ENCODE data around the gene ABCA9. TPM values are rescaled to one million over a fixed set of nuclear protein-coding genes. Genes with fewer than 3 reads are reported as not detected.
"Not testable (repeated sequence)": the region's sequence is repeated elsewhere in the genome, so short reads cannot be mapped to it uniquely, and the experiment has no call there.

The ABCA9 gene, protein sequence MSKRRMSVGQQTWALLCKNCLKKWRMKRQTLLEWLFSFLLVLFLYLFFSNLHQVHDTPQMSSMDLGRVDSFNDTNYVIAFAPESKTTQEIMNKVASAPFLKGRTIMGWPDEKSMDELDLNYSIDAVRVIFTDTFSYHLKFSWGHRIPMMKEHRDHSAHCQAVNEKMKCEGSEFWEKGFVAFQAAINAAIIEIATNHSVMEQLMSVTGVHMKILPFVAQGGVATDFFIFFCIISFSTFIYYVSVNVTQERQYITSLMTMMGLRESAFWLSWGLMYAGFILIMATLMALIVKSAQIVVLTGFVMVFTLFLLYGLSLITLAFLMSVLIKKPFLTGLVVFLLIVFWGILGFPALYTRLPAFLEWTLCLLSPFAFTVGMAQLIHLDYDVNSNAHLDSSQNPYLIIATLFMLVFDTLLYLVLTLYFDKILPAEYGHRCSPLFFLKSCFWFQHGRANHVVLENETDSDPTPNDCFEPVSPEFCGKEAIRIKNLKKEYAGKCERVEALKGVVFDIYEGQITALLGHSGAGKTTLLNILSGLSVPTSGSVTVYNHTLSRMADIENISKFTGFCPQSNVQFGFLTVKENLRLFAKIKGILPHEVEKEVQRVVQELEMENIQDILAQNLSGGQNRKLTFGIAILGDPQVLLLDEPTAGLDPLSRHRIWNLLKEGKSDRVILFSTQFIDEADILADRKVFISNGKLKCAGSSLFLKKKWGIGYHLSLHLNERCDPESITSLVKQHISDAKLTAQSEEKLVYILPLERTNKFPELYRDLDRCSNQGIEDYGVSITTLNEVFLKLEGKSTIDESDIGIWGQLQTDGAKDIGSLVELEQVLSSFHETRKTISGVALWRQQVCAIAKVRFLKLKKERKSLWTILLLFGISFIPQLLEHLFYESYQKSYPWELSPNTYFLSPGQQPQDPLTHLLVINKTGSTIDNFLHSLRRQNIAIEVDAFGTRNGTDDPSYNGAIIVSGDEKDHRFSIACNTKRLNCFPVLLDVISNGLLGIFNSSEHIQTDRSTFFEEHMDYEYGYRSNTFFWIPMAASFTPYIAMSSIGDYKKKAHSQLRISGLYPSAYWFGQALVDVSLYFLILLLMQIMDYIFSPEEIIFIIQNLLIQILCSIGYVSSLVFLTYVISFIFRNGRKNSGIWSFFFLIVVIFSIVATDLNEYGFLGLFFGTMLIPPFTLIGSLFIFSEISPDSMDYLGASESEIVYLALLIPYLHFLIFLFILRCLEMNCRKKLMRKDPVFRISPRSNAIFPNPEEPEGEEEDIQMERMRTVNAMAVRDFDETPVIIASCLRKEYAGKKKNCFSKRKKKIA (N-terminal part only)
- 4.3 TPM for total RNA-seq

- no peak for DNase-seq (ENCODE audit: low spot score)
These were observed at the start of gene ABCA9 for GRCh38 chr17:69060822-69061221. Gene ABCA9 (minus strand): TSS chr17:69060927. CDS start chr17:69051126, 9,801 bp downstream.

- DNase-seq (ENCODE audit: low spot score) = no peak
These were observed 45.4 kb upstream of the ABCA9 start for GRCh38 chr17:69105907-69106730.

GRCh38 chr17:69103557-69104233, 43.0 kb upstream of the ABCA9 start:
- DNase-seq (ENCODE audit: low spot score) = no peak

GRCh38 chr17:69098625-69099024, 37.9 kb upstream of the ABCA9 start:
- DNase-seq (ENCODE audit: low spot score) = no peak

DNA sequence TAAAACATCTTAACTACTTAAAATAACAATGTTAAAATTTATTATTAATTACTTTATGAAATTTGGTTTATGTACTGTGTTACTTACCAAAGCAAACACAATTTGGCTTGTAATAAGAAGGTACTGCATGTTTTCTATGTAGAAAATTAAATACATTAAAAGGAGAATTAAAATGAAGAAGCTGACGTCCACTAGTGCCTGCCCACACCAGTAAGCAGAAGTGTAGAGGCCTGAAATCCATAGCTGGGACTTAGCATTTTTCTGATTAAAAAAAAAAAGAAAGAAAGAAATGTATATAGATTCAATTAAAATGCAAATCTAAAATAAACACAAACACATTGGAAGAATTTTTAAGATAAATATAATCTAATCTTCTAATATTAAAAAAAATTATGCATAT, 35.8 kb upstream of the ABCA9 start:
- no peak for DNase-seq (ENCODE audit: low spot score)

GRCh38 chr17:69093995-69094394, 33.3 kb upstream of the ABCA9 start:
- DNase-seq (ENCODE audit: low spot score) = no peak

GRCh38 chr17:69093279-69093789, 32.6 kb upstream of the ABCA9 start:
- DNase-seq (ENCODE audit: low spot score) = no peak

DNA sequence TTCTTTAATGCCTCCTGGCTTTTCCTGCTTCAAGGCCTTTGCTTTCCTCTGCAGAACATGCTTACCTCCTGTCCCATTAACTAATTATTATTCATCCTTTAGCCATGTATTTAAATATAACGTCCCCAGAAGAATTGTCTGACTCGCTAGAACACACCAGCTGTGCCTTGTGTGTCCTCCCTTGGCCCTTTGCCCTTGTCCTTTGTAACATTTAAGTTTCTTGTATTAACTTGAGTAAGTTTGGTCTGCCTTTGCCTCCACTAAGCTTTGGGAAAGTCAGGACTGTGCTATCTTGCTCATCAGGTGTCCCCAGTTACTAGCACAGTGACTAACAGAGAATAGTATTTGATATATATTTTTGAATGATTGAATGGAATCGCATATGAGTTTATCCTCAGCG, 29.6 kb upstream of the ABCA9 start:
- DNase-seq (ENCODE audit: low spot score) = no peak

DNA sequence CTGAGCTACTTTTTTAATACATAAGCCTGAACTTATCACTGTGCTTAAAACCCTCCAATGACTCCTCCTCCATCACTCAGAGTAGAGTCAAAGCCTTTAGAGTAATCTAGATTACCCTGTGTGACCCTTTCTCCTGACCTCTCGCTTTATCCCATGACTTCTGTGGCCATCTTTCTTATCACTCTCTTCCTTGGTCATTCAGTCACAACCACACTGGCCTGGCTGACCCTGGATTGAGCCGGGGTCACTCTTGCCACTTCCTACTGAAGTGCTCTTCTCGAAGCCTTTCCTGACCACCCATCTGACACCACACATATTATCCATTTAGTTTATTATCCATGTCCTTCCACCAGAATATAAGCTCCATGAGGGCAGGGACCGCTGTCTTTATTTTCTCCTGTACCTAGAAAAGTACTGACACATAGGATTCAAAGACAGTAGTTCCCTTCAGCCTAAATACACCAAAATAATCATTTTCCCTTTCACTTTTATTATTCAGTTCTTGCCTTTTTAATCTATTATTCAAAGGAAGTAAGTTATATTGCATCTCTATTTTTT, 28.0 kb upstream of the ABCA9 start:
- DNase-seq (ENCODE audit: low spot score) = no peak

DNA sequence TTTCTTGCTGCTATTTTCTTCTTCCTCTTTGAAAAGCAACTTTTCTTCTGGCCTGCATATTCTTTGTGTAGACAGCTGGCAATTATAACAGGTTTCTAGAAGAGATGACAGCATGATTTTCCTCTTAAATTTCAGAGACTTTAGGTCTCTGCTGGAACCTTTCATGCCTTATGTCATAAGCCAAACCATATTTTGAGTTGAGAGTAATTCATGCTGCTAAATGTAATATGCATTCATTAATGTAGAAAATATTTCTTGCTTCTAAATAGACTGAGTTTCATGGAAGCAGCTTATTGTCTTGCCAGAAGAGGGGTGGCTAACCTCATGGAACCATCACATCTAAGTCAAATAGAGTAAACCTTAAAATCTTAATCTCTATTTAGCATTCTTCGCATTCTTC, 25.9 kb upstream of the ABCA9 start:
- no peak for DNase-seq (ENCODE audit: low spot score)

- no peak for DNase-seq (ENCODE audit: low spot score)
These were observed 24.2 kb upstream of the ABCA9 start for GRCh38 chr17:69084911-69085310.

- DNase-seq (ENCODE audit: low spot score) = no peak
These were observed 22.0 kb upstream of the ABCA9 start for GRCh38 chr17:69082696-69083095.

DNA sequence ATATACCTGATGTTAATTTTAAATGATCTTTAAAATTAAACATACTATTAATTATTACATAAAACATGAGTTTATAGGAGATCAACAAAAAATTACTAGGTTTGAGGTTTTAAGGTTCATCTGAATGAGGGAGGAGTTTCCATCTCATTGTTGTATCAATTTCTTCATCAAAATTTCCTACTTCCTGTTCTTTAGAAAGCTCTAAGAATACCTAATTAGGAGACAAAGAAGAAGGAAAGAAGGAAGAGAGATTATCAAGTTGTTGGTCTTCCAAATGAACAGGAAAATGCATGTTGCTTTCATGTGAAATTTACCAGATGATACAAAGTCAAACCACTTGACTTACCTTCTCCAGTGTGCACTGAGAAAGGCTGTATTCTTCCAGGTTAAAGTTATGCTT, 18.1 kb upstream of the ABCA9 start:
- DNase-seq (ENCODE audit: low spot score) = no peak

DNA sequence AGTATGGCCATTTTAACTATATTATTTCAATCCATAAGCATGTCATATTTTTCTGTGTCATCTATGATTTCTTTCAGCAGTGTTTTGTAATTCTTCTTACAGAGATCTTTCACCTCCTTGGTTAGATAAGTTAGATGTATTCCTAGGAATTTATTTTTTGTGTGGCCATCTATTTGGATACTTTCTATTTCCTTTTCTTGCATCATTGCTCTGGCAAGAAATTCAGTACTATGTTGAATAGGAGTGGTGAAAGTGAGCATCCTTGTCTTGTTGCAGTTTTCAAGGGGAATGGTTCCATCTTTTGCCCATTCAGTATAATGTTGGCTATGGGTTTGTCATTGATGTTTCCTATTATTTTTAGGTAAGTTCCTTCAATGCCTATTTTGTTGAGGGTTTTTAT, 15.1 kb upstream of the ABCA9 start:
- no peak for DNase-seq (ENCODE audit: low spot score)

- not testable (repeated sequence) for DNase-seq (ENCODE audit: low spot score)
These were observed 12.7 kb upstream of the ABCA9 start for GRCh38 chr17:69073392-69073791.

DNA sequence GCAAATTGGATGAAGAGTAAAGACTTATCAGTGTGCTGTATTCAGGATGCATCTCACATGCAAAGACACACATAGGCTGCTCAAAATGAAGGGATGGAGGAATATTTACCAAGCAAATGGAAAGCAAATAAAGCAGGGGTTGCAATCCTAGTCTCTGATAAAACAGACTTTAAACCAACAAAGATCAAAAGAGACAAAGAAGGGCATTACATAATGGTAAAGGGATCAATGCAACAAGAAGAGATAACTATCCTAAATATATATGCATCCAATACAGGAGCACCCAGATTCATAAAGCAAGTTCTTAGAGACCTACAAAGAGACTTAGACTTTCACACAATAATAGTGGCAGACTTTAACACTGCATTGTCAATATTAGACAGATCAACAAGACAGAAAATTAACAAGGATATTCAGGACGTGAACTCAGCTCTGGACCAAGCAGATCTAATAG, 12.1 kb upstream of the ABCA9 start:
- DNase-seq (ENCODE audit: low spot score) = not testable (repeated sequence)

- not testable (repeated sequence) for DNase-seq (ENCODE audit: low spot score)
These were observed 10.5 kb upstream of the ABCA9 start for GRCh38 chr17:69071233-69071586.

DNA sequence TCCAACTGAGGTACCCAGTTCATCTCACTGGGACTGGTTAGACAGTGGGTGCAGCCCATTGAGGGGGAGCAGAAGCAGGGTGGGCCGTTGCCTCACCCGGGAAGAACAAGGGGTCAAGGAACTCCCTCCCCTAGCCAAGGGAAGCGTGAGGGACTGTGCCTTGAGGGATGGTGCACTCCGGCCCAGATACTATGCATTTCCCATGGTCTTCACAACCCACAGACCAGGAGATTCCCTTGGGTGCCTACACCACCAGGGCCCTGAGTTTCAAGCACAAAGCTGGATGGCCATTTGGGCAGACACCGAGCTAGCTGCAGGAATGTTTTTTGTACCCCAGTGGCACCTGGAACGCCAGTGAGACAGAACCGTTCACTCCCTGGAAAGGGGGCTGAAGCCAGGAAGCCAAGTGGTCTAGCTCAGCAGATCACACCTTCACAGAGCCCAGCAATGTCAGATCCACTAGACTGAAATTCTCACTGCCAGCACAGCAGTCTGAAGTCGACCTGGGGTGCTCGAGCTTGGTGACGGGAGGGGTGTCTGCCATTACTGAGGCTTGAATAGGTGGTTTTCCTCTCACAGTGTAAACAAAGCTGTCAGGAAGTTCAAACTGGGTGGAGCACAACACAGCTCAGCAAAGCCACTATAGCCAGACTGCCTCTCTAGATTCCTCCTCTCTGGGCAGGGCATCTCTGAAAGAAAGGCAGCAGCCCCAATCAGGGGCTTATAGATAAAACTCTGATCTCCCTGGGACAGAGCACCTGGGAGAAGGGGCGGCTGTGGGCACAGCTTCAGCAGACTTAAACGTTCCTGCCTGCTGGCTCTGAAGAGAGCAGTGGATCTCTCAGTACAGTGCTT, 9.9 kb upstream of the ABCA9 start:
- DNase-seq (ENCODE audit: low spot score) = not testable (repeated sequence)

- no peak for DNase-seq (ENCODE audit: low spot score)
These were observed 8.6 kb upstream of the ABCA9 start for GRCh38 chr17:69069226-69069750.
